HG03095 (cell line): Measurements from ENCODE around the gene MYADML2.
"Not testable (repeated sequence)": the region's sequence is repeated elsewhere in the genome, so short reads cannot be mapped to it uniquely, and the experiment has no call there.

Experiments used
- ATAC-seq: cut with Tn5 transposase; IDR thresholded peaks from one replicate; pipeline ENCODE4 v1.9.1; 2021; ENCODE audit warnings: moderate library complexity; ENCODE audit not compliant: unreplicated experiment

MYADML2 gene

DNA sequence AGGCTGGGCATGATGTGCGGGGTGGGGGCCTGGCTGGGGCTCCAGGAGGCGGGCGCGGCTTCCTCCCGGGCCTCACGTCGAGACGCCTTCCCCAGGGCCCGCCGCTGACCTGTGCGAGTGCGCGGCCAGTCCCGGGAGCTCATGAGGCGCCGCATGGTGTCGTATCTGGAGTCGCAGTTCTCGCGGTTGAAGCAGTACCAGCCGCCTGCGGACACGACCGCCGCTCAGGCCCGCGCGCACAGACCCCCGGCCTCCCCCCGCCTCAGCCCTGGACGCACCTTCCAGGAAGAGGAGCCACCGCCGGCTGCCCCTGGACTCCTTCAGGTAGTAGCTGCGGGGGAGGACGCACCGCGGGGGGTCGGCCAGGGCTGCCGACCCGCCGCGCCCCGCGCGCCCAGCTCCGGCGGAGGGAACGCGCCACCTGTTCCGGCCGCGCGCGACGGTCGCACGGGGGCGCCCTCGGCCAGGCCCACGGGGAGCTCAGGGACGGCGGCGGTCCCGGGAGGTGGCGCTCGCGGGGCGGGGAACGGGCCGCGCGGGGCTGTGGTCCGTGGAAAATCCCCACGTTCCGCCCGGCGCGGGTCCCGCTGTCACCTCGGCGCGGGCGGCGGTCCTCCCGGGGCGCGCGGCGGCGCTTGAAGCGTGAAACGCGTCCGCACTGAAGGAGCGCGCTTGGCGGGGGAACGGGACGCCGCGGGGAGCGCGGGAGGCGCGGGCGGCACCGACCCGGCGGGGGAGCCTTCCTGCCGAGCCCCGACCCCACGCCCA is 12.5 kb upstream of the MYADML2 start:
- no peak for ATAC-seq

- no peak for ATAC-seq
Observed at GRCh38 chr17:81958633-81959342, 11.8 kb upstream of the MYADML2 start.

DNA sequence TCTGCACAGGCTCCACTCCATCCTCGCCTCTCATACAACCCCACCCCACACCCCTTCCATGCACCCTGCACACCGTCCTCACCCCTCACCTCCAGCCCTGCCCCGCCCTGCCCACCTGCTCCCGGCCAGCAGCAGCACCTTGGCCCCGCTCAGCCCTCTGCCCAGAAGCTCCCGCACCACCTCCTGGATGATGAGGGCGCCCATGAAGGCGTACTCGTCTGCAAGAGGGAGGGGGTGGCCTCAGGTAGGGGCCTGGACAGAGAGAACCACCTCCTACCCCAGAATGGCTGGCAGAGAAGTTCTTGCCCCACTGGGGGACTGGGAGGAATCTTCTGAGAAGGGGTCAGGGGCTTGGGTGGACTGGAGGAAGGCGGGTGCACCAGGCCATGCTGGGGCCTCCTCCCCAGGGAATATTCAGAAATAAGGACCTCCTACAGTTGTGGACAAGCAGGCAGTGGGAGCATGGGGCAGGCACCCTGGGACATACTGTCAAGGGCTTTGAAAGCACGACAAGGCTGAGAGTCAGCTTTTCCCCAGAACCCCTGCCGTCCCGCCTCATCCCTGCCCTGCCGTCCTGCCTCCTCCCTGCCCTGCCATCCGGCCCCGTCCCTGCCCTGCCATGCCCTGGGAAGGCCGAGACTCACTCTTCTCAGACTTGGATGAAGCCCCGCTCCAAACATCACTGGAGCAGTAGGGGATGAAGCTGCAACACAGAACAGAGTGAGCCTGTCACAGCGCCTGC is 10.8 kb upstream of the MYADML2 start:
- no peak for ATAC-seq

- ATAC-seq: no peak
Observed at GRCh38 chr17:81956607-81957589, 9.9 kb upstream of the MYADML2 start.

DNA sequence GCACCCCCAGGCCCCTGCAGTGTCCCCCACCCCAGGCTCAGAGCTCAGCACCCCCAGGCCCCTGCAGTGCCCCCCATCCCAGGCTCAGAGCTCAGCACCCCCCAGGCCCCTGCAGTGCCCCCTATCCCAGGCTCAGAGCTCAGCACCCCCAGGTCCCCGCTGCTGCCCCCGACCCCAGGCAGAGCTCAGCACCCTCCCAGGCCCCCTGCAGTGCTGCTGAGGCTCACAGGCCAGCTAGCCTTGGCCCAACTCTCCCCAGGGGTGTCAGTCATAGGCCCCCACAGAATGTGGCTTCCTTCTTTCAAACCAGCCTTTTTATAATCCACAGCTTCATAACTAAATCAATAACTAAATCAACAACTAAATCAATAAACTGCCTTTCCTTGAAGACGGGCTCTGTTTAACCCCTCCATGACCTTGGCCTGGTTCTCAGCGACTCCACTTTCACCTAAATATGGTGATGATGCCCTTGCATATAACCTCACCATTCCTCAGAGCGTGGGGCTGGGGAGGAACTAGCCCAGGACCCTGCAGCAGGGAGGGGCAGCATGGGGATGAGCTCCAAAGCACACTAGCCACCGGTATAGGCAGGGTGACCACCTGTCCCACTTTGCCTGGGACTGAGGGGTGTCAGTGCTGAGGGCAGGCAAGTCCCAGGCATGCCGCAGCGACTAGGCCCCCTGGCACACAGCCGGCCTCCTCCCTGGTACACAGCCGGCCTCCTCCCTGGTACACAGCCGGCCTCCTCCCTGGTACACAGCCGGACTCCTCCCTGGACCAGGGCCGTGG is 8.9 kb upstream of the MYADML2 start:
- ATAC-seq: no peak

DNA sequence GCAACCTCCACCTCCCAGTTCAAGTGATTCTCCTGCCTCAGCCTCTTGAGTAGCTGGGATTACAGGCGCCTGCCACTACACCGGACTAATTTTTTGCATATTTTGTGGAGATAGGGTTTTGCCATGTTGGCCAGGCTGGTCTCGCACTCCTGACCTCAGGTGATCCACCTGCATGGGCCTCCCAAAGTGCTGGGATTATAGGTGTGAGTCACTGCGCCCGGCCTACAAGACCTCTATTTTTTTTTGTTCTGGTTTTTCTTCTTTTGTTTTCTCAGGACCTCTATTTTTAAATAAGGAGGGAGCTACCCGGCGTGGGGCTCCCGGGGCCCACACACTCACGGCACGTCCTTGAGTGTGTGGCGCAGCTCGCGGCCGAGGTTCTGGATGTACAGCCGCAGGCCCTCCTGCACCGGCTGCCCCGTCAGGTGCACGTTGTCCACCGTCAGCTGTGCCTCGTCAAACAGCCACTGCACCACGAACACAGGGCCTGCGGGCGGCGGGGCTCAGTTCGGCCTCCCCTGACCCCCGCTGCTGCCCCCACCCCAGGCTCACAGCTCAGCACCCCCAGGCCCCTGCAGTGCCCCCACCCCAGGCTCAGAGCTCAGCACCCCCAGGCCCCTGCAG is 8.1 kb upstream of the MYADML2 start:
- ATAC-seq: no peak

- no peak for ATAC-seq
Observed at GRCh38 chr17:81954131-81955057, 7.4 kb upstream of the MYADML2 start.

GRCh38 chr17:81953443-81953842 is 6.4 kb upstream of the MYADML2 start:
- not testable (repeated sequence) for ATAC-seq

DNA sequence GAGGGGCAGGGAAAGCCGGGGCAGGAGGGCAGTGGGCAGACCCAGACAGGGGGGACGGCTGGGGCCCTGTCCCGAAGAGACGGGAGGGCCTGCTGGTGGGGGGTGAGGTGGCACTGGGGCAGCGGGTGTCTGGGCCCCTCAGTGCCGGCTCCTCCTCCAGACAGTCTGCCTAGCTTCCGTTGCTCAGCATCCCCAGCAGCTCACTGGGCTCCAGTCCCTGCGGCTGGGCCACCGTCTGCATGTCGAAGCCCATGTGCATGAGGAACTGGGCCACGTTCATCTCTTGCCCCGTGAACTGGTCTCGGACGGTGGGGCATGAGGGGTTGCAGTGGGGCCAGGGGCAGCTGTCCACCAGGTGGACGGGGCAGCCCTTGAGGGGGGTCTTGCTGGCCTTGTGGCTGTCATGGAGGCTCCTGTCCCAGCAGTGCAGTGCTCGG is 5.8 kb upstream of the MYADML2 start:
- no peak for ATAC-seq

- ATAC-seq: no peak
Observed at GRCh38 chr17:81951785-81952684, 5.0 kb upstream of the MYADML2 start.

- ATAC-seq: no peak
Observed at GRCh38 chr17:81950501-81950900, 3.5 kb upstream of the MYADML2 start.

- ATAC-seq: no peak
Observed at GRCh38 chr17:81948635-81949378, 1.8 kb upstream of the MYADML2 start.

DNA sequence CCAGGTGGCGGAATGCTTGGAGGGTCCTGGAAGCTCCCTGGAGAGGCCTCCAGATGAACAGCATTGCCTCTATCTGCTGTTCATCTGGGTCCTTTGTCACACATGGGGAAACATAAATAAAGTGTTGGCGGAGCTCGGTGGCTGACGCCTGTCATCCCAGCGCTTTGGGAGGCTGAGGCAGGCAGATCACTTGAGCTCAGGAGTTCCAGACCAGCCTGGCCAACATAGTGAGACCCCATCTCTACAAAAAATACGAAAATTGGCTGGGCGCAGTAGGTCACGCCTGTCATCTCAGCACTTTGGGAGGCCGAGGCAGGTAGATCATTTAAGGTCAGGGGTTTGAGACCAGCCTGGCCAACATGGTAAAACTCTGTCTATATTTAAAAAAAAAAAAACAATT is 2.2 kb downstream of the MYADML2 start:
- ATAC-seq: no peak

DNA sequence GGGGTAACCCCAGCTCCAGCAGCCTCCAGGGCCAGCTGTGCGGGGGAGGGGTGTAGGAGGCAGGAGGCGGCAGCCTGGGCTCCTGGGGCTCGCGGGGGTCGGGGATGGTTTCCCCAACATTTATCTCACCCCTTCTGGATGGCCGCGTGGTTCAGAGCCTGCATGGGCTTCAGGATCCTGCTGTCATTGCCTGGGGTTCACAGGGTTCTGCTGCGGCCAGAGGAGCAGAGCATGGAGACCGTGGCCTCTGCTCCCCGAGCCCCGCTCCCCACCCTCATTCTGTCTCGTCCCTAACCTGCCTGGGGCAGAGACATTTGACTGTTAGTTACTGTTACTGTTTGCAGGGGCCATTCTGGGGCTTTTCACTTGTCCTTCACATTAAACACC is 4.9 kb downstream of the MYADML2 start:
- ATAC-seq: no peak

- ATAC-seq: no peak
Observed at GRCh38 chr17:81941484-81942166, 5.4 kb downstream of the MYADML2 start.
